ENCODE data around the gene CHD8.

The CHD8 gene

DNA sequence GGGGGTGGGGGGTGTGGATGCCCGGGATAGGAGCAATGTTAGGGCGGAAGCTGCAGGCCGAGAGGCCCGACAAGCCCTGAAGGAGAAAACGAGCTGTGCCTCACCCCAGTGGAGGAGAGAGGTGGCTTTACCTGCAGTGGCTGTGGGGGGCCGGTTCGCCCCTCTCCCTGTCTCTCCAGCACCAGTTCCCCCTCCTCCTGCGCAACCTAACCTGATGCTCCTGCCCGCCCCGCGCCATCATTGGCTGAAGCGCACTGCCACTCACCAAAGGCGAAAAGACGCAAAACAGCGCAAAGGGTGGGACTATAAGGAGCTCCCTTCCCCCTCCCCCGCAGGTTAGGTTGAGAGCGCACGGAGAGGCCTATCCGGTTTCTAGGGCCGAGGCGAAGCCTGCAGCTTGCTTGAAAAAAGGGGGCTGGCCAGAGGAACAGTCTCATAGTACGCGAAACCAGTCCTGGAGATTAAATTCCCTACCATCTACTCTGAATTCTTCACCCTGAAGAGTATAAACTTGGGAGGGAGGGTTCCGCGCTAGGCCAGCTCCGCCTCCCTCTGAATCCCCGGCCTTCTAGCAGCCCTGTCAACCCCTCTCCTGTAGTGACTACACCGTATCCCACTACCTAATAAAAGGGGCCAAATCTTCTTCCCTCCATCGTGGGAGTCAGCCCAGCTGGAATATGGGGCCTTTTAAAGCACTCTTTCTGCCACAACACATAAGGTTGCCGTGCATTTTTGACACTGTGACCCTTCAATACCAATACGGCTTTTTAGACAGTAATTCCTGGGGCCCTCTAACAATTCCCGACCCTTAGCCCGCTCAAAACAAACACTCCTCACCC lies 18.6 kb downstream of the CHD8 start:
- TF ChIP-seq Cebpa-rat (IDR thresholded peaks at IDR 0.05), result no peak
- Histone ChIP-seq H3K4me2 (peak overlapping the region; percentile 93), H3K9ac (peak overlapping the region; percentile 88), H3K9me3 (no peaks in the 10 kb centered on the region), H4K20me1 (peaks cover 89% of the 10 kb centered on the region), H3K4me3 (peak overlapping the region; percentile 80), H3K36me3 (peaks cover 23% of the 10 kb centered on the region), H3K4me1 (peaks cover 26% of the 10 kb centered on the region), H3K27me3 (no peaks in the 10 kb centered on the region), H3K27ac (peak overlapping the region; percentile 86)

DNA sequence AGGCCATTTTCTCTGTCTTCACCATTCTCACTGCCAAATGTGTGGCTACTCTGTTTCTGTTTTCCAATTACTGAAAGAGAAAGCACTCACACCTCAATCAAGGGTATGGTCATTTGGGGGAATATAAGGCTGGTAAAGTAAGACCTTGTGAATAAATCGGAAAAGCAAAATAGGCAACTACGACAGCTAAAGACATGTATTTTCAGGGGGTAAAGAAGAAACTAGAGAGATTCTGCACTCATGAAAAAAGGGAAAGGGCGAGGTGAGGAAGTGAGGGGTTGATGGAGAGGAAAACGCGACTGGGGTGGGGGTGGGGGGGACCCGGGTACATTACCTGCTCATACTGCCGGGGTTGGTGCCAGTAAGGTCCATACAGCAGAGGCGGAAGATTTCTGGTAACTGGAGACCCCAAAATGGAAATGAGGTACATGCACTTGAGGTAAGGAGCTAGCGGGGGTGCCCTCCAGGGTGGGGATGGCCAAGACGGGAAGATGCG lies 19.3 kb downstream of the CHD8 start:
- Histone ChIP-seq H3K27me3 (no peaks in the 10 kb centered on the region), H3K9ac (peak overlapping the region; percentile 88), H3K4me1 (peaks cover 26% of the 10 kb centered on the region), H3K36me3 (peaks cover 21% of the 10 kb centered on the region), H3K27ac (peak overlapping the region; percentile 86), H4K20me1 (peaks cover 89% of the 10 kb centered on the region), H3K9me3 (no peaks in the 10 kb centered on the region), H3K4me3 (peak overlapping the region; percentile 80), H3K4me2 (peak overlapping the region; percentile 93)
- TF ChIP-seq Cebpa-rat (IDR thresholded peaks at IDR 0.05), result no peak

DNA sequence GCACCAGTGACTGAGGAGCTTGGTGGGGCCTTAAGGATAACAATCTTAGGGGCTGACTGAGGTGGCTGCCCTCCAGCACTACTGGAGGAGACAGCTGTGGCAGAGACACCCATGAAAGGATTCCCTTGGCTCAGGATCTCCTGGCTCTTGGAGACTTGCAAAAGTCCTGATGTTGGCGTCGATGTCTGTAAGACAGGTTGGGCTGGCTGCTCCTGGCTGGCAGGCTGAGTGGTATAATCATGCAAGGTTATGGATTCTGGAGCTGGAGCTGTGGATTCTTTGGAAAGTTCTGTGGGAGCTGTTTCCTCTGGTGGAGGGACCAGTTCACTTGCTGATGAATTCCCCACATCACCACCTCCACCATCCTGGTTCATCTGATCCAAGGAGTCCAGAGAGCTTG lies 24.8 kb downstream of the CHD8 start:
- no peak overlapping the region for H3K4me3 ChIP-seq
- no peak for TF ChIP-seq Cebpa-rat (IDR thresholded peaks at IDR 0.05)
- peaks cover 68% of the 10 kb centered on the region for H3K36me3 ChIP-seq
- no peak overlapping the region for H3K4me2 ChIP-seq
- H3K9ac ChIP-seq, result no peak overlapping the region
- H3K27me3 ChIP-seq, result no peaks in the 10 kb centered on the region
- H3K4me1 ChIP-seq, result peaks cover 13% of the 10 kb centered on the region
- H3K27ac ChIP-seq, result no peak overlapping the region
- H4K20me1 ChIP-seq, result peaks cover 97% of the 10 kb centered on the region
- no peaks in the 10 kb centered on the region for H3K9me3 ChIP-seq

- no peaks in the 10 kb centered on the region for H3K9me3 ChIP-seq
Observed at GRCh38 chr14:21428930-21429329, 27.0 kb downstream of the CHD8 start.

GRCh38 chr14:21426692-21427091 lies 29.2 kb downstream of the CHD8 start:
- Histone ChIP-seq H3K9ac (no peak overlapping the region), H3K4me3 (no peak overlapping the region), H4K20me1 (peaks cover 77% of the 10 kb centered on the region), H3K36me3 (peaks cover 99% of the 10 kb centered on the region), H3K4me2 (no peak overlapping the region), H3K4me1 (no peaks in the 10 kb centered on the region), H3K27ac (no peak overlapping the region), H3K27me3 (no peaks in the 10 kb centered on the region), H3K9me3 (no peaks in the 10 kb centered on the region)
- no peak for TF ChIP-seq Cebpa-rat (IDR thresholded peaks at IDR 0.05)

More at GRCh38 chr14:21428930-21429329, 27.0 kb downstream of the CHD8 start:
- Histone ChIP-seq H3K9ac (no peak overlapping the region), H3K36me3 (peaks cover 89% of the 10 kb centered on the region), H3K27me3 (no peaks in the 10 kb centered on the region), H3K4me3 (no peak overlapping the region), H3K4me2 (no peak overlapping the region), H4K20me1 (peaks cover 79% of the 10 kb centered on the region), H3K4me1 (no peaks in the 10 kb centered on the region), H3K27ac (no peak overlapping the region)
- TF ChIP-seq Cebpa-rat (IDR thresholded peaks at IDR 0.05), result no peak

DNA sequence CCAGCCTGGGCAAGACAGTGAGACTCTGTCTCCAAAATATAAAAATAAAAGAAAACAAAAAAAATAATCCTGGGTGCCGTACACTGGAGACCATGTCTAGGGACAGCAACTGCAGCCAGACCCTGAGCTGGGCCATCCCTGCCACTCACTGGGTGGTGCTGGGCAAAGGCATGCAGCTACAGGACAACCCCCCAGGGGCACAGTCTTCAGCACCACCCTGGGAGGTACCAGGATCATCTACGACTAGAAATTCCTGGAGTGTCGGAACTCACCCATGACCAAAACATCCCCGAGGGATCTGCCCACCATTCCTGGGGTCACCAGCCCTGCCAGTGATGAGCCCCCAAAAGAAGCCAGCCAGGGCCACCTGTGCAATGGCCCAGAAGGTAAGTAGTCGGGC lies 36.4 kb downstream of the CHD8 start:
- Histone ChIP-seq H3K27me3 (no peaks in the 10 kb centered on the region), H3K36me3 (peaks cover 96% of the 10 kb centered on the region), H3K4me1 (no peaks in the 10 kb centered on the region), H4K20me1 (peaks cover 53% of the 10 kb centered on the region), H3K9ac (no peak overlapping the region), H3K9me3 (no peaks in the 10 kb centered on the region), H3K4me2 (no peak overlapping the region), H3K27ac (no peak overlapping the region), H3K4me3 (no peak overlapping the region)
- TF ChIP-seq Cebpa-rat (IDR thresholded peaks at IDR 0.05), result no peak

DNA sequence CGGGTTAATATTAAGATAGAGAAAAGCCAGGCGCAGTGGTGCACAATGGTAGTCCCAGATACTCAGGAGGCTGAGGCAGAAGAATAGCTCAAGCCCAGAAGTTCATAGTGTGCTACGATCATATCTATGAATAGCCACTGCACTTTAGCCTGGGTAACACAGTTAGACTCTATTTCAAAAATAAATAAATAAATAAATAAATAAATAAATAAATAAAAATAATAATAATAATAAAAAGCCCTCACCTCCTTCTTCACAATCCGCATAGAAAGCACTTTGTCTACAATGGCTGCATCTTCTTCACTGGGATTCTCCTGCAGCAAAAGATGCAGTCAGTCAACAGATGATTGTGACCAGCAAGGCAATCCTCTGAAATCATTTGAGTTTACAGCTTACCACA lies 40.6 kb downstream of the CHD8 start:
- Histone ChIP-seq H4K20me1 (peaks cover 28% of the 10 kb centered on the region), H3K36me3 (peaks cover 96% of the 10 kb centered on the region), H3K4me3 (no peak overlapping the region), H3K27ac (no peak overlapping the region), H3K4me2 (no peak overlapping the region), H3K9ac (no peak overlapping the region), H3K4me1 (no peaks in the 10 kb centered on the region), H3K27me3 (no peaks in the 10 kb centered on the region), H3K9me3 (no peaks in the 10 kb centered on the region)
- TF ChIP-seq Cebpa-rat (IDR thresholded peaks at IDR 0.05), result no peak

DNA sequence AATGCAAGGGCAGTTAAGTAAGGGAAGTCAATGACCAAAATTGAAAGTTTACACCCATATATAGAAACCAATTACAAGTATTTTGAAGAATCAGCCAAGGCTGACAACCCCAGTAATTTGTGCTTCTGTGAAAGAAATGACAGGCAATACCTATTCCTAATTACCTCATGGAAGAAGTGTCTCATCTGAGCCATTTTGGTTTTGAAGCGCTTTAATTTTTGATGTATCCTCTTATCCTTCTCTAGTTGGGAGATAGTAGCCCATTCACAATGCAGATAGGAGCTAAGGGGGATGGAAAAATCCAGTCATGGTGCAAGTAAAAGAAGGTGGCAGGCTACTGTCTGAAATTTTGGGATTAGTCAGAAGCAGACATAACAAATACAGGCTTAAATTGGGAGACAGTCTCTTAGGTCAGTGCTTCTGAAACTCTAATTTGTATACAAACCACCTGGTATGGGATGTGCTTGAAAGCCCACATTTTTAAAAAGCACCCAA lies 41.7 kb downstream of the CHD8 start:
- Histone ChIP-seq H3K27me3 (no peaks in the 10 kb centered on the region), H3K4me2 (no peak overlapping the region), H3K4me1 (no peaks in the 10 kb centered on the region), H4K20me1 (peaks cover 16% of the 10 kb centered on the region), H3K36me3 (peaks cover 96% of the 10 kb centered on the region), H3K4me3 (no peak overlapping the region), H3K9me3 (no peaks in the 10 kb centered on the region), H3K27ac (no peak overlapping the region), H3K9ac (no peak overlapping the region)
- TF ChIP-seq Cebpa-rat (IDR thresholded peaks at IDR 0.05), result no peak

GRCh38 chr14:21408147-21408546 lies 47.8 kb downstream of the CHD8 start:
- Histone ChIP-seq H3K36me3 (peaks cover 99% of the 10 kb centered on the region), H3K27ac (no peak overlapping the region), H4K20me1 (0 out of 2 replicates have a peak, but pooled peaks cover 7% of the 10 kb centered on the region), H3K9ac (no peak overlapping the region), H3K9me3 (no peaks in the 10 kb centered on the region), H3K4me3 (no peak overlapping the region), H3K27me3 (no peaks in the 10 kb centered on the region), H3K4me2 (no peak overlapping the region), H3K4me1 (no peaks in the 10 kb centered on the region)
- no peak for TF ChIP-seq Cebpa-rat (IDR thresholded peaks at IDR 0.05)

DNA sequence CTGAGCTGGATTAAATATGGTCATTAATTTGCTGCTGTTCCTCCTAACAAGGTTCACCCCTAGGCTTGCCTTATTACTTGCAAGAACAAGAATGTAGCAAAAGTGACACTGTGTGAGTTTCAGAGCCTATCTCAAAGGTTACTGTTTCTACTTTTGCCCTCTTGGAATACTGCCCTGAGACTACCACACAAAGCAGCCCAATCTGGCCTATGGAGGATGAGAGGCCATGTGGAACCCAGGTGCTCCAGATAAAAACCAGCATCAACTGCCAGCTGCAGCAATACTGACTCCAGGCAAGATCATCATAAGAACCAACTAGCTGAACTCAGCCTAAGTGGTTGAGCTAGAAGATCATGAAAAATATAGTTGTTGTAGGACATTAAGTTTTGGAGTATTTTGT lies 49.7 kb downstream of the CHD8 start:
- TF ChIP-seq Cebpa-rat (IDR thresholded peaks at IDR 0.05), result no peak
- no peak overlapping the region for H3K9ac ChIP-seq
- H3K36me3 ChIP-seq, result peaks cover 99% of the 10 kb centered on the region

More for the DNA sequence above, 49.7 kb downstream of the CHD8 start:
- Histone ChIP-seq H3K9me3 (no peaks in the 10 kb centered on the region), H3K4me1 (no peaks in the 10 kb centered on the region), H3K27me3 (no peaks in the 10 kb centered on the region), H3K27ac (no peak overlapping the region), H3K4me3 (no peak overlapping the region), H3K4me2 (no peak overlapping the region), H4K20me1 (0 out of 2 replicates have a peak, but pooled peaks cover under 1% of the 10 kb centered on the region)

Measured in BLaER1 (cell line).